GM12892 (cell line): Measurements from ENCODE around the gene OSBP.

Experiments
- POLR2A ChIP-seq: IDR thresholded peaks from 2 replicates; pipeline ENCODE4 v1.6.1; 2011; ENCODE audit warnings: low read depth, low read length, control low read depth
- POLR2AphosphoS5 ChIP-seq: IDR thresholded peaks from 2 replicates; pipeline ENCODE4 v1.6.1; 2011; ENCODE audit warnings: low read depth, low read length, control low read depth
- TAF1 ChIP-seq: IDR thresholded peaks from 2 replicates; pipeline ENCODE4 v1.6.1; 2011; ENCODE audit warnings: low read depth, mild to moderate bottlenecking, control low read depth, low read length, borderline replicate concordance

- TF ChIP-seq POLR2A (no peak), TAF1 (no peak), POLR2AphosphoS5 (no peak)
Observed at GRCh38 chr11:59647245-59647980, 31.8 kb upstream of the OSBP start.
